DOHH2 (cell line): ENCODE measurements around the gene PIGZ.

Experiments used
- CTCF ChIP-seq: fragments of 200-600 bp; sonication (generic); IDR thresholded peaks from one replicate; pipeline ENCODE4 v1.5.1; 2014; ENCODE audit warnings: antibody characterized with exemption, mild to moderate bottlenecking, low read depth, low read length; ENCODE audit not compliant: poor library complexity, severe bottlenecking
- EZH2phosphoT487 ChIP-seq: fragments of 200-600 bp; sonication (generic); IDR thresholded peaks from 2 replicates; pipeline ENCODE4 v1.6.1; 2017; ENCODE audit warnings: borderline replicate concordance, mild to moderate bottlenecking, antibody characterized with exemption, low read length, moderate library complexity, mixed read lengths

- no peak for TF ChIP-seq CTCF
- no peak for TF ChIP-seq EZH2phosphoT487
Measured at GRCh38 chr3:197014024-197014423, 45.4 kb upstream of the PIGZ start.
